Astrocyte (in vitro differentiated cells and primary cell): ENCODE data around the gene GUK1. TPM values are rescaled to one million over a fixed set of nuclear protein-coding genes. Genes with fewer than 3 reads are reported as not detected.

Source experiments
- DNase-seq: peaks from one replicate; pipeline ENCODE4 v3.0.0-alpha.2; 2010; ENCODE audit warnings: low read depth
- FAIRE-seq: peaks from 2 replicates; lab custom pipeline; 2011; peaks lifted over from hg19 to GRCh38; lab: Jason Lieb, UNC
- H2AFZ ChIP-seq: 2 replicates; pipeline ENCODE4 v1.6.0; 2012; ENCODE audit warnings: low read depth, low read length, inconsistent platforms
- H3K27ac ChIP-seq: 2 replicates; pipeline ENCODE4 v1.5.1; 2011; ENCODE audit warnings: low read depth, low read length, inconsistent platforms
- H3K27me3 ChIP-seq: 2 replicates; pipeline ENCODE4 v1.6.0; 2011; ENCODE audit warnings: low read length, inconsistent platforms; ENCODE audit not compliant: insufficient read depth
- H3K36me3 ChIP-seq: 2 replicates; pipeline ENCODE4 v1.5.1; 2011; ENCODE audit warnings: low read length, inconsistent platforms; ENCODE audit not compliant: insufficient read depth
- H3K4me1 ChIP-seq: 2 replicates; pipeline ENCODE4 v1.5.1; 2011; ENCODE audit warnings: low read length, inconsistent platforms; ENCODE audit not compliant: insufficient read depth
- H3K4me2 ChIP-seq: 2 replicates; pipeline ENCODE4 v1.6.0; 2012; ENCODE audit warnings: low read length, inconsistent platforms
- H3K4me3 ChIP-seq: 2 replicates; pipeline ENCODE4 v1.5.1; 2011; ENCODE audit warnings: low read depth, mild to moderate bottlenecking, low read length, inconsistent platforms; ENCODE audit not compliant: insufficient read depth
- H3K79me2 ChIP-seq: 2 replicates; pipeline ENCODE4 v1.6.0; 2012; ENCODE audit warnings: mild to moderate bottlenecking, low read length, inconsistent platforms; ENCODE audit not compliant: insufficient read depth
- H3K9ac ChIP-seq: 2 replicates; pipeline ENCODE4 v1.6.0; 2012; ENCODE audit warnings: mild to moderate bottlenecking, low read length, inconsistent platforms
- H3K9me3 ChIP-seq: 2 replicates; pipeline ENCODE4 v1.5.1; 2012; ENCODE audit warnings: low read depth, mild to moderate bottlenecking, low read length, inconsistent platforms; ENCODE audit not compliant: insufficient read depth
- H4K20me1 ChIP-seq: 2 replicates; pipeline ENCODE4 v1.6.0; 2012; ENCODE audit warnings: low read length, inconsistent platforms; ENCODE audit not compliant: insufficient read depth
- H3K27ac Mint-ChIP-seq: one replicate; pipeline ENCODE4 v1.8.0; 2021; ENCODE audit warnings: mild to moderate bottlenecking, mixed read lengths; ENCODE audit not compliant: unreplicated experiment
- H3K27me3 Mint-ChIP-seq: one replicate; pipeline ENCODE4 v1.8.0; 2021; ENCODE audit warnings: low read depth, mixed read lengths; ENCODE audit not compliant: unreplicated experiment
- H3K36me3 Mint-ChIP-seq: one replicate; pipeline ENCODE4 v1.8.0; 2021; ENCODE audit warnings: low read depth, mixed read lengths; ENCODE audit not compliant: unreplicated experiment
- H3K4me1 Mint-ChIP-seq: one replicate; pipeline ENCODE4 v1.8.0; 2021; ENCODE audit warnings: low read depth, mixed read lengths; ENCODE audit not compliant: unreplicated experiment
- H3K4me3 Mint-ChIP-seq: one replicate; pipeline ENCODE4 v1.8.0; 2021; ENCODE audit warnings: mild to moderate bottlenecking, moderate library complexity, mixed read lengths; ENCODE audit not compliant: unreplicated experiment
- H3K9me3 Mint-ChIP-seq: one replicate; pipeline ENCODE4 v1.8.0; 2021; ENCODE audit warnings: mild to moderate bottlenecking, mixed read lengths; ENCODE audit not compliant: unreplicated experiment
- CTCF ChIP-seq: IDR thresholded peaks from 2 replicates; pipeline ENCODE4 v1.5.1; 2011; ENCODE audit warnings: low read depth, mild to moderate bottlenecking, inconsistent platforms, low read length, moderate library complexity; ENCODE audit not compliant: insufficient read depth
- EZH2 ChIP-seq: IDR thresholded peaks from 2 replicates; pipeline ENCODE4 v1.6.1; 2012; ENCODE audit warnings: mild to moderate bottlenecking, low read length, inconsistent platforms; ENCODE audit not compliant: insufficient read depth
- total RNA-seq: library from RNA; stranded (reverse); gene quantifications from 2 replicates; pipeline ENCODE4 v1.2.1, GENCODE V29; 2021

The GUK1 gene
- total RNA-seq, 1 donor from 2014 or later: 214 TPM

- Histone ChIP-seq H3K27me3 (peaks cover 4% of the 10 kb centered on the region), H4K20me1 (no peaks in the 10 kb centered on the region), H3K9me3 (no peaks in the 10 kb centered on the region), H3K9ac (no peak overlapping the region), H3K4me2 (no peak overlapping the region), H3K4me3 (no peak overlapping the region), H3K36me3 (no peaks in the 10 kb centered on the region), H3K79me2 (no peaks in the 10 kb centered on the region), H3K4me1 (no peaks in the 10 kb centered on the region), H3K27ac (no peak overlapping the region), H2AFZ (no peak overlapping the region)
- H3K4me1 Mint-ChIP-seq: no peaks in the 10 kb centered on the region
- H3K27me3 Mint-ChIP-seq: peaks cover 46% of the 10 kb centered on the region
- no peaks in the 10 kb centered on the region for H3K36me3 Mint-ChIP-seq
- no peak for DNase-seq
- TF ChIP-seq EZH2 (no peak), CTCF (no peak)
- no peak overlapping the region for H3K27ac Mint-ChIP-seq
- H3K4me3 Mint-ChIP-seq: no peak overlapping the region
- FAIRE-seq: no peak
- H3K9me3 Mint-ChIP-seq: peaks cover 3% of the 10 kb centered on the region
Observed at GRCh38 chr1:228122921-228123441, 17.1 kb upstream of the GUK1 start.

GRCh38 chr1:228123505-228123904 is 16.6 kb upstream of the GUK1 start:
- Mint-ChIP-seq H3K27me3 (peaks cover 46% of the 10 kb centered on the region), H3K36me3 (no peaks in the 10 kb centered on the region)

More at GRCh38 chr1:228123505-228123904, 16.6 kb upstream of the GUK1 start:
- H3K9me3 Mint-ChIP-seq: no peaks in the 10 kb centered on the region
- Histone ChIP-seq H3K4me3 (no peak overlapping the region), H3K79me2 (no peaks in the 10 kb centered on the region), H3K9ac (no peak overlapping the region), H3K4me2 (no peak overlapping the region), H3K36me3 (no peaks in the 10 kb centered on the region), H3K27ac (no peak overlapping the region), H3K4me1 (no peaks in the 10 kb centered on the region), H4K20me1 (no peaks in the 10 kb centered on the region), H3K27me3 (peaks cover 4% of the 10 kb centered on the region), H2AFZ (no peak overlapping the region), H3K9me3 (no peaks in the 10 kb centered on the region)
- FAIRE-seq (no peak), DNase-seq (no peak)
- H3K4me1 Mint-ChIP-seq: no peaks in the 10 kb centered on the region
- no peak overlapping the region for H3K4me3 Mint-ChIP-seq
- TF ChIP-seq CTCF: no peak
- TF ChIP-seq EZH2: no peak
- H3K27ac Mint-ChIP-seq: no peak overlapping the region
